Loucy (cell line): ENCODE results near the gene RAD51B.

Experiments used
- CTCF ChIP-seq: fragments of 200-600 bp; sonication (generic); conservative IDR thresholded peaks from 2 replicates; pipeline ENCODE4 v1.5.1; 2014; ENCODE audit warnings: mild to moderate bottlenecking, antibody characterized with exemption, low read length
- EZH2phosphoT487 ChIP-seq: fragments of 200-600 bp; IDR thresholded peaks from 2 replicates; pipeline ENCODE4 v1.6.1; 2018; ENCODE audit warnings: antibody characterized with exemption, mild to moderate bottlenecking, moderate library complexity, borderline replicate concordance

DNA sequence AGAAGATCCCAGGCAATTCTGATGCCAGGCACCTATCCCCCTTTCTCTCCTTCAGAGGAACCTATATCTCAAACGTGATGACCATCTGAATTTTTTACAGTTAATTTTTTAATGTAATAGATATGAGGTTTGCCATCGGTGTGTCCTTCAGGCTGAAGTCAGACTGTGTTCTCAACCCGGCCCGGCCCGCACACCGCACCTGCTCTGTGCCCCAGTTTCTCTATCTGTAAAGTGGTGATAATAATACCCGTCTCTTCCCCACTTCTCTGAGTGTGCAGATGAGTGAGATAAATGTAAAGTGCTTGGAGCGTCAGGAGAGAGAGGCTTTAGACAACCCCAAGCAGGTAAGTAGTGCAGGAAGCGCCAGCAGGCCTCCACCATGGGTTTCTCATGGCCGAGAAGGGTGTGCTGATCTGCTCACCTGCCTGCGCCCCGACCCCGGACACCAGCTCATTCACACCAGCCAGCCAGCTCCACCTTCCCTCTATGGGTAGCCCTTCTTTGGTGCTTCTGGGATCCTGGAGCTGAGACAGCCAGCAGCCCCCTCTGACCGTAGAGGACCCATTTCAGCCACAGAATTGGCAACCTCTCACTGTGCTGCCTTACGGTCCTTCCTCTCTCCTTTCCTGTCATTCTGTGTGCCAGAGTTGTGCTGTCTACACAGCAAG is 893.3 kb downstream of the RAD51B start:
- TF ChIP-seq CTCF (no peak), EZH2phosphoT487 (no peak)
